Measurements from ENCODE around the gene HACD3. TPM values are rescaled to one million over a fixed set of nuclear protein-coding genes. Genes with fewer than 3 reads are reported as not detected.

Gene HACD3
- total and polyA plus RNA-seq, 2 of the 13 experiments (the other 11 are each of a cell fraction or from before 2014, with no cell fraction given), result 73.6 to 161 TPM

DNA sequence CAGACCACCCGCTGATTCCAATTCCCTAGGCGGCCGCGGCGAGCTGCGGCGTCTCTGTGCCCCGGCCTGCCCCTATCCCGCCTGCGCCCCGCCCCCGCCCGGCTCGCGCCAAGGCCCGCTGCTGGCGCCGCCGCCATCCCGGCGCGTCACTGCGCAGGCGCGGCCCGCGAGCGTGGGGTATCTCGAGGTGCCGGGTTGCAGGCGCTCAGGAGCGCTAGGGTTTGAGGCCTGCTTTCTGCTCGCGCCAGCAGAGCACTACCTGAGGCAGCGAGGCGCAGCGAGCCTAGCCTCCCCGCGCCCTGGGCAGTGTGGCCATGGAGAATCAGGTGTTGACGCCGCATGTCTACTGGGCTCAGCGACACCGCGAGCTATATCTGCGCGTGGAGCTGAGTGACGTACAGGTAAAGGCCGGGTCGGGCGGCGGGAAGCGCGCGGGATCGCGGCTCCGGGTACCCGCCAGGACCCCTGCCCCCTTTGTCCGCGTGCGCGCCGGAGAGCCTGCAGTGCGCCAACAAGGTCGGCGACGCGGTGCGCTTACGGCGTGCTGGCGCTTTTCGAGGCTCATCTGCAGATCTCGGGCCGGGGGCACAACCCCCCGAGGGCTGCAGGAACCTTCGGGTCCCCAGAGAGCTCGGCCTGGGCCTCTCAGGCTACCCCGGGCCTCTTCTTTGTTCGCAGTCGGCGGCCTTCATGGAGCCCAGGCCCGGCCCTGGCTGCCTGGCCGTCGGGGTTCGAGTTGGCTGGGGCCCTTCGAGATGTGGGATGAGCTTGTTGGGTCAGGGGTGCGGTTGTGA lies at the start of gene HACD3 (continued):
- TF ChIP-seq ZNF143 (CRISPR knock-in tag; IDR thresholded peaks at IDR 0.05) (no peak), RFX5 (IDR thresholded peaks at IDR 0.05; ENCODE audit: low read depth, low read length) (no peak), FOXC1 (CRISPR knock-in tag; IDR thresholded peaks at IDR 0.05; ENCODE audit: borderline replicate concordance) (peak; percentile 95), NFYC (CRISPR knock-in tag; IDR thresholded peaks at IDR 0.05) (no peak), ATRX (CRISPR knock-in tag; IDR thresholded peaks at IDR 0.05; ENCODE audit: borderline replicate concordance) (no peak), KDM5B (CRISPR knock-in tag; IDR thresholded peaks at IDR 0.05; ENCODE audit: borderline replicate concordance) (peak; percentile 97), NCOA1 (CRISPR knock-in tag; IDR thresholded peaks at IDR 0.05) (no peak), ZNF747 (CRISPR knock-in tag; IDR thresholded peaks at IDR 0.05; ENCODE audit: borderline replicate concordance) (0 out of 2 replicates have a peak, but pooled peaks have one; percentile 72), ZNF749 (CRISPR knock-in tag; IDR thresholded peaks at IDR 0.05; ENCODE audit: borderline replicate concordance) (peak; percentile 91), ZBTB2 (CRISPR knock-in tag; IDR thresholded peaks at IDR 0.05; ENCODE audit: low read depth) (no peak), ZNF616 (CRISPR knock-in tag; IDR thresholded peaks at IDR 0.05; ENCODE audit: low read depth) (peak; percentile 64; the same call in 1 of the 2 replicates), ZNF432 (CRISPR knock-in tag; IDR thresholded peaks at IDR 0.05; ENCODE audit: borderline replicate concordance) (no peak), EZH2 (conservative IDR thresholded peaks at IDR 0.05; ENCODE audit: low read depth, low read length) (no peak), ZXDC (CRISPR knock-in tag; IDR thresholded peaks at IDR 0.05) (0 out of 2 replicates have a peak, but pooled peaks have one; percentile 45)
- TF ChIP-seq, protein P1, sequence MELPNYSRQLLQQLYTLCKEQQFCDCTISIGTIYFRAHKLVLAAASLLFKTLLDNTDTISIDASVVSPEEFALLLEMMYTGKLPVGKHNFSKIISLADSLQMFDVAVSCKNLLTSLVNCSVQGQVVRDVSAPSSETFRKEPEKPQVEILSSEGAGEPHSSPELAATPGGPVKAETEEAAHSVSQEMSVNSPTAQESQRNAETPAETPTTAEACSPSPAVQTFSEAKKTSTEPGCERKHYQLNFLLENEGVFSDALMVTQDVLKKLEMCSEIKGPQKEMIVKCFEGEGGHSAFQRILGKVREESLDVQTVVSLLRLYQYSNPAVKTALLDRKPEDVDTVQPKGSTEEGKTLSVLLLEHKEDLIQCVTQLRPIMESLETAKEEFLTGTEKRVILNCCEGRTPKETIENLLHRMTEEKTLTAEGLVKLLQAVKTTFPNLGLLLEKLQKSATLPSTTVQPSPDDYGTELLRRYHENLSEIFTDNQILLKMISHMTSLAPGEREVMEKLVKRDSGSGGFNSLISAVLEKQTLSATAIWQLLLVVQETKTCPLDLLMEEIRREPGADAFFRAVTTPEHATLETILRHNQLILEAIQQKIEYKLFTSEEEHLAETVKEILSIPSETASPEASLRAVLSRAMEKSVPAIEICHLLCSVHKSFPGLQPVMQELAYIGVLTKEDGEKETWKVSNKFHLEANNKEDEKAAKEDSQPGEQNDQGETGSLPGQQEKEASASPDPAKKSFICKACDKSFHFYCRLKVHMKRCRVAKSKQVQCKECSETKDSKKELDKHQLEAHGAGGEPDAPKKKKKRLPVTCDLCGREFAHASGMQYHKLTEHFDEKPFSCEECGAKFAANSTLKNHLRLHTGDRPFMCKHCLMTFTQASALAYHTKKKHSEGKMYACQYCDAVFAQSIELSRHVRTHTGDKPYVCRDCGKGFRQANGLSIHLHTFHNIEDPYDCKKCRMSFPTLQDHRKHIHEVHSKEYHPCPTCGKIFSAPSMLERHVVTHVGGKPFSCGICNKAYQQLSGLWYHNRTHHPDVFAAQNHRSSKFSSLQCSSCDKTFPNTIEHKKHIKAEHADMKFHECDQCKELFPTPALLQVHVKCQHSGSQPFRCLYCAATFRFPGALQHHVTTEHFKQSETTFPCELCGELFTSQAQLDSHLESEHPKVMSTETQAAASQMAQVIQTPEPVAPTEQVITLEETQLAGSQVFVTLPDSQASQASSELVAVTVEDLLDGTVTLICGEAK (IDR thresholded peaks at IDR 0.05), result no peak
- TF ChIP-seq, protein P1 (CRISPR knock-in tag; IDR thresholded peaks at IDR 0.05), result peak; percentile 90

Data from HepG2 (cell line).